IMR-90 (cell line): ENCODE data around the gene VPS33A. TPM values are rescaled to one million over a fixed set of nuclear protein-coding genes. Genes with fewer than 3 reads are reported as not detected.

ENCODE experiments used
- ATAC-seq: fragments of 200-7000 bp; cut with Tn5 transposase; 2 replicates; pipeline ENCODE4 v1.9.1; 2020; ENCODE audit warnings: low read depth, mild to moderate bottlenecking, moderate library complexity
- BruUV-seq: library from RNA; stranded (reverse); fragments of 400-500 nt; replicated peaks from 2 replicates; lab custom pipeline; 2021; lab: Mats Ljungman, UMichigan
- CTCF ChIA-PET: fragments of 300-600 bp; formaldehyde crosslinking; extraction: SDS; loops from one replicate; lab custom pipeline; 2021; ENCODE audit warnings: antibody characterized with exemption; lab: Yijun Ruan, JAX
- POLR2A ChIA-PET: fragments of 300-600 bp; sonication (Branson Sonifier 250); formaldehyde crosslinking; loops from one replicate; lab custom pipeline; 2022; ENCODE audit warnings: antibody characterized with exemption; ENCODE audit not compliant: unreplicated experiment; lab: Charles Lee
- DNase-seq: peaks from one replicate; pipeline ENCODE4 v3.0.0; 2013
- H2AFZ ChIP-seq: replicated peaks from 2 replicates; pipeline ENCODE3; 2013; ENCODE audit warnings: low read length, mild to moderate bottlenecking; ENCODE audit not compliant: poor library complexity
- H2AK5ac ChIP-seq: 2 replicates; pipeline ENCODE4 v1.6.1; 2013; ENCODE audit warnings: low read depth, low read length, inconsistent platforms
- H2AK9ac ChIP-seq: replicated peaks from 2 replicates; pipeline ENCODE3; 2013; ENCODE audit warnings: mild to moderate bottlenecking, low read depth, low read length, moderate library complexity; ENCODE audit not compliant: poor library complexity
- H2BK120ac ChIP-seq: 2 replicates; pipeline ENCODE4 v1.6.1; 2013; ENCODE audit warnings: low read depth, low read length, inconsistent platforms
- H2BK15ac ChIP-seq: 3 replicates; pipeline ENCODE4 v1.6.1; 2013; ENCODE audit warnings: low read depth, low read length, inconsistent platforms
- H2BK20ac ChIP-seq: 2 replicates; pipeline ENCODE4 v1.6.1; 2013; ENCODE audit warnings: low read depth, mild to moderate bottlenecking, inconsistent platforms, low read length, moderate library complexity
- H2BK5ac ChIP-seq: 2 replicates; pipeline ENCODE4 v1.6.1; 2013; ENCODE audit warnings: mild to moderate bottlenecking, low read depth, low read length, inconsistent platforms; ENCODE audit not compliant: poor library complexity, severe bottlenecking
- H3K14ac ChIP-seq: replicated peaks from 2 replicates; pipeline ENCODE4 v1.6.1; 2013; ENCODE audit warnings: low read depth, low read length, inconsistent platforms
- H3K18ac ChIP-seq: 2 replicates; pipeline ENCODE4 v1.6.1; 2013; ENCODE audit warnings: low read depth, low read length, control low read depth
- H3K23ac ChIP-seq: 2 replicates; pipeline ENCODE4 v1.6.1; 2013; ENCODE audit warnings: low read depth, low read length, inconsistent platforms
- H3K27ac ChIP-seq: 2 replicates; pipeline ENCODE4 v1.5.1; 2013; ENCODE audit warnings: mild to moderate bottlenecking, control low read depth, low read length; ENCODE audit not compliant: insufficient read depth
- H3K27me3 ChIP-seq: 2 replicates; pipeline ENCODE4 v1.6.1; 2013; ENCODE audit warnings: low read length; ENCODE audit not compliant: control insufficient read depth, insufficient read depth
- H3K36me3 ChIP-seq: 2 replicates; pipeline ENCODE4 v1.6.1; 2013; ENCODE audit warnings: low read length, mixed read lengths; ENCODE audit not compliant: control insufficient read depth, insufficient read depth
- H3K4ac ChIP-seq: 2 replicates; pipeline ENCODE4 v1.6.1; 2013; ENCODE audit warnings: low read depth, low read length, inconsistent platforms
- H3K4me1 ChIP-seq: 2 replicates; pipeline ENCODE4 v1.6.1; 2013; ENCODE audit warnings: low read length, mixed read lengths; ENCODE audit not compliant: control insufficient read depth, insufficient read depth
- H3K4me2 ChIP-seq: 2 replicates; pipeline ENCODE4 v1.6.1; 2013; ENCODE audit warnings: low read depth, mild to moderate bottlenecking, control low read depth, low read length, moderate library complexity
- H3K4me3 ChIP-seq: 2 replicates; pipeline ENCODE4 v1.5.1; 2013; ENCODE audit warnings: low read depth, mild to moderate bottlenecking, control low read depth, low read length, moderate library complexity; ENCODE audit not compliant: insufficient read depth
- H3K56ac ChIP-seq: 2 replicates; pipeline ENCODE4 v1.6.1; 2013; ENCODE audit warnings: low read length, inconsistent platforms; ENCODE audit not compliant: insufficient read depth; ENCODE audit errors: extremely low read depth
- H3K79me1 ChIP-seq, 2 experiments: 2 replicates each; pipeline ENCODE4 v1.6.1; 2013; ENCODE audit warnings: low read length in 2 of 2, inconsistent platforms in 1 of 2, low read depth in 1 of 2
- H3K9ac ChIP-seq: 2 replicates; pipeline ENCODE4 v1.6.1; 2013; ENCODE audit warnings: low read depth, low read length, control low read depth
- H3K9me1 ChIP-seq: 2 replicates; pipeline ENCODE4 v1.6.1; 2013; ENCODE audit warnings: low read length, inconsistent platforms; ENCODE audit not compliant: insufficient read depth
- H3K9me3 ChIP-seq: 2 replicates; pipeline ENCODE4 v1.6.1; 2013; ENCODE audit warnings: low read length; ENCODE audit not compliant: control insufficient read depth, insufficient read depth
- H4K20me1 ChIP-seq: 2 replicates; pipeline ENCODE4 v1.6.1; 2013; ENCODE audit warnings: low read length, inconsistent platforms; ENCODE audit not compliant: insufficient read depth
- H4K5ac ChIP-seq: 2 replicates; pipeline ENCODE4 v1.6.1; 2013; ENCODE audit warnings: mild to moderate bottlenecking, low read depth, low read length, control low read depth
- H4K8ac ChIP-seq, 2 experiments: 2 replicates each; pipeline ENCODE4 v1.6.1; 2013; ENCODE audit warnings: low read depth in 2 of 2, low read length in 2 of 2, control low read depth in 1 of 2, inconsistent platforms in 1 of 2
- H4K91ac ChIP-seq: 2 replicates; pipeline ENCODE4 v1.6.1; 2013; ENCODE audit warnings: low read depth, low read length, inconsistent platforms; ENCODE audit not compliant: insufficient read depth
- CHD1 ChIP-seq: IDR thresholded peaks from 2 replicates; pipeline ENCODE4 v1.6.1; 2012; ENCODE audit warnings: low read depth, low read length, improper control_type of control experiment
- FOS ChIP-seq: fragments of 150-350 bp; IDR thresholded peaks from 2 replicates; pipeline ENCODE4 v1.6.1; 2016; ENCODE audit warnings: low read depth, low read length
- SMC3 ChIP-seq: fragments of 150-350 bp; IDR thresholded peaks from 2 replicates; pipeline ENCODE4 v1.6.1; 2016; ENCODE audit warnings: low read depth, mild to moderate bottlenecking, antibody characterized with exemption, low read length, moderate library complexity
- WGBS, 2 experiments: methylation state at CpG; one replicate each; pipeline versions ENCODE4 v1.1.5 to v1.1.7; 2013; ENCODE audit warnings: missing lambda C conversion rate in 2 of 2; ENCODE audit not compliant: insufficient read length in 1 of 2; ENCODE audit errors: extremely low coverage in 2 of 2; 5-methylcytosine and 5-hydroxymethylcytosine counted together
- dilution Hi-C: fragments of 300-500 bp; cut with HindIII; formaldehyde crosslinking; loops from one replicate; pipeline ENCODE4 v1.14.3; 2018; ENCODE audit warnings: low sequenced_read_pairs; ENCODE audit not compliant: unreplicated experiment
- in situ Hi-C: fragments of 300-500 bp; cut with MboI; formaldehyde crosslinking; loops from 3 replicates; pipeline ENCODE4 v1.14.3; 2019; ENCODE audit warnings: low sequenced_read_pairs, inconsistent platforms, mixed read lengths
- intact Hi-C: fragments of 100-400 bp; cut with micrococcal nuclease; formaldehyde crosslinking; loops from 2 replicates; pipeline ENCODE4 v1.10.0; 2022
- polyA plus RNA-seq, 3 experiments: library from polyadenylated mRNA; depleted of rRNA; stranded (reverse); fragments of >200 nt; gene quantifications; 2 replicates each; pipeline ENCODE4 v1.2.3, GENCODE V29; 2012; ENCODE audit warnings: low replicate concordance in 1 of 3
- total RNA-seq: library from RNA; depleted of rRNA; stranded (reverse); fragments of >200 nt; gene quantifications from 2 replicates; pipeline ENCODE4 v1.2.3, GENCODE V29; 2012
- TF ChIP-seq, protein P1 (sequence below): fragments of 150-350 bp; IDR thresholded peaks from 2 replicates; pipeline ENCODE4 v1.6.1; 2016; ENCODE audit warnings: low read depth, mild to moderate bottlenecking, low read length, moderate library complexity, borderline replicate concordance

The VPS33A gene
- total and polyA plus RNA-seq, 2 of the 4 experiments (the other 2 are of a cell fraction) = 14.0 to 20.3 TPM

DNA sequence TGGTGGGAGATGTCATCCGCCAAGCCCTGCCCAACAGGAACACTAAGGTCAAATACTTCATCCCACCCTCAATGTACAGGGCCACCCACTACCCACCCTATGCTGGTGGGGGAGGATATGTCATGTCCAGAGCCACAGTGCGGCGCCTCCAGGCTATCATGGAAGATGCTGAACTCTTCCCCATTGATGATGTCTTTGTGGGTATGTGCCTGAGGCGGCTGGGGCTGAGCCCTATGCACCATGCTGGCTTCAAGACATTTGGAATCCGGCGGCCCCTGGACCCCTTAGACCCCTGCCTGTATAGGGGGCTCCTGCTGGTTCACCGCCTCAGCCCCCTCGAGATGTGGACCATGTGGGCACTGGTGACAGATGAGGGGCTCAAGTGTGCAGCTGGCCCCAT is 59.3 kb downstream of the VPS33A start:
- dilution Hi-C loops (no loop called here), in situ Hi-C loops (no loop called here), intact Hi-C loops (no loop called here)
- no TSS peak for BruUV-seq
- H2BK120ac ChIP-seq = no peak overlapping the region
- H4K5ac ChIP-seq = no peak overlapping the region
- no peak overlapping the region for H3K23ac ChIP-seq
- no peaks in the 10 kb centered on the region for H3K4me1 ChIP-seq
- no CpG with 5 or more reads among the region's 8 CpGs for WGBS, 2 experiments
- ChIA-PET POLR2A (no interaction called here), CTCF (no interaction called here)
- peaks cover 32% of the 10 kb centered on the region for H3K36me3 ChIP-seq
- H3K18ac ChIP-seq = no peak overlapping the region
- no peak overlapping the region for H2AK9ac ChIP-seq
- H3K56ac ChIP-seq = no peak overlapping the region
- TF ChIP-seq, protein P1, sequence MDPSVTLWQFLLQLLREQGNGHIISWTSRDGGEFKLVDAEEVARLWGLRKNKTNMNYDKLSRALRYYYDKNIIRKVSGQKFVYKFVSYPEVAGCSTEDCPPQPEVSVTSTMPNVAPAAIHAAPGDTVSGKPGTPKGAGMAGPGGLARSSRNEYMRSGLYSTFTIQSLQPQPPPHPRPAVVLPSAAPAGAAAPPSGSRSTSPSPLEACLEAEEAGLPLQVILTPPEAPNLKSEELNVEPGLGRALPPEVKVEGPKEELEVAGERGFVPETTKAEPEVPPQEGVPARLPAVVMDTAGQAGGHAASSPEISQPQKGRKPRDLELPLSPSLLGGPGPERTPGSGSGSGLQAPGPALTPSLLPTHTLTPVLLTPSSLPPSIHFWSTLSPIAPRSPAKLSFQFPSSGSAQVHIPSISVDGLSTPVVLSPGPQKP = no peak
- TF ChIP-seq FOS (no peak), CHD1 (no peak), SMC3 (no peak)
- no peak overlapping the region for H3K4me3 ChIP-seq
- no peaks in the 10 kb centered on the region; the same call in 1 of the 2 replicates for H3K9me1 ChIP-seq
- ATAC-seq (no peak), DNase-seq (no peak)
- no peak overlapping the region for H4K91ac ChIP-seq
- H2BK15ac ChIP-seq = no peak overlapping the region
- H3K4ac ChIP-seq = no peak overlapping the region
- H3K4me2 ChIP-seq = no peak overlapping the region
- peaks cover 22% of the 10 kb centered on the region for H3K27me3 ChIP-seq
- H4K8ac ChIP-seq = no peak overlapping the region
- H3K9me3 ChIP-seq = no peaks in the 10 kb centered on the region
- H2AK5ac ChIP-seq = no peak overlapping the region
- H2BK5ac ChIP-seq = no peak overlapping the region
- H4K20me1 ChIP-seq = peaks cover 18% of the 10 kb centered on the region
- no peak overlapping the region for H3K27ac ChIP-seq
- H3K9ac ChIP-seq = no peak overlapping the region
- H2AFZ ChIP-seq = no peak overlapping the region
- H3K14ac ChIP-seq = no peak overlapping the region
- H2BK20ac ChIP-seq = no peak overlapping the region
- peaks cover 0 to 4% of the 10 kb centered on the region in 2 experiments; a peak in 1 of 4 replicates for H3K79me1 ChIP-seq
